Stomach (tissue), 4 donors: ENCODE data around the gene DOCK11.

Experiments
- EP300 ChIP-seq: sonication (generic); formaldehyde crosslinking; IDR thresholded peaks from one replicate; pipeline ENCODE4 v1.6.1; 2017; ENCODE audit warnings: antibody characterized with exemption
- POLR2A ChIP-seq, 4 donors: fragments of 450-650 bp; IDR thresholded peaks; one replicate each; pipeline ENCODE4 v1.6.1; 2016; ENCODE audit warnings: antibody characterized with exemption in 4 of 4, control low read depth in 2 of 4, mild to moderate bottlenecking in 1 of 4, moderate library complexity in 1 of 4
- POLR2AphosphoS5 ChIP-seq, 3 donors: sonication (generic); formaldehyde crosslinking; IDR thresholded peaks; one replicate each; pipeline ENCODE4 v1.6.1; 2016; ENCODE audit warnings: antibody characterized with exemption in 3 of 3
- TF ChIP-seq, protein P1 (sequence below), 7 experiments: fragments of 450-650 bp in 4 of 7; fragments of 200-600 bp in 3 of 7; sonication (generic) in 3 of 7; IDR thresholded peaks; one replicate each; pipeline ENCODE4 v1.5.1; 2016 to 2019; ENCODE audit warnings: antibody characterized with exemption in 7 of 7, control low read depth in 2 of 7, mild to moderate bottlenecking in 1 of 7

DNA sequence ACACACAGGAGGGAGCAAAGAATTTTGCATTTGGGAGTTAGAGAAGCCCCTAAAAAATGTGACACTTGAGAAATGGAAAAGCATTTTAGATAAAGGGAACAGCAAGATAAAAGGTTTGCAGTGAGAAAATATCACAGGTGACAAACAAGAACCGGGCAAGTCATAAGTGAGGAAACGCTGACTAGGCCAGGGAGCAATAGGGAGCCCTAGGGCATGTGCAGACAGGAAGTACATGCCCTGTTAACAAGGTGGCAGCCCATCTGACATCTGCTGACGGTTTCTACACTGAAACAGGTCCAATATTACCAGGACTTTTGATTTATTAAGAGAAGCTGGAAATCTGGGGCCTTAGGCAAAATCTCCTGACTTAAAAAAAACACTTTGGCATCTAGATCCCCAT is 227.8 kb downstream of the DOCK11 start:
- TF ChIP-seq POLR2A (IDR thresholded peaks at IDR 0.05) (no peak), EP300 (no peak), POLR2AphosphoS5 (IDR thresholded peaks at IDR 0.05) (no peak)
- TF ChIP-seq, protein P1, sequence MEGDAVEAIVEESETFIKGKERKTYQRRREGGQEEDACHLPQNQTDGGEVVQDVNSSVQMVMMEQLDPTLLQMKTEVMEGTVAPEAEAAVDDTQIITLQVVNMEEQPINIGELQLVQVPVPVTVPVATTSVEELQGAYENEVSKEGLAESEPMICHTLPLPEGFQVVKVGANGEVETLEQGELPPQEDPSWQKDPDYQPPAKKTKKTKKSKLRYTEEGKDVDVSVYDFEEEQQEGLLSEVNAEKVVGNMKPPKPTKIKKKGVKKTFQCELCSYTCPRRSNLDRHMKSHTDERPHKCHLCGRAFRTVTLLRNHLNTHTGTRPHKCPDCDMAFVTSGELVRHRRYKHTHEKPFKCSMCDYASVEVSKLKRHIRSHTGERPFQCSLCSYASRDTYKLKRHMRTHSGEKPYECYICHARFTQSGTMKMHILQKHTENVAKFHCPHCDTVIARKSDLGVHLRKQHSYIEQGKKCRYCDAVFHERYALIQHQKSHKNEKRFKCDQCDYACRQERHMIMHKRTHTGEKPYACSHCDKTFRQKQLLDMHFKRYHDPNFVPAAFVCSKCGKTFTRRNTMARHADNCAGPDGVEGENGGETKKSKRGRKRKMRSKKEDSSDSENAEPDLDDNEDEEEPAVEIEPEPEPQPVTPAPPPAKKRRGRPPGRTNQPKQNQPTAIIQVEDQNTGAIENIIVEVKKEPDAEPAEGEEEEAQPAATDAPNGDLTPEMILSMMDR (IDR thresholded peaks at IDR 0.05): no peak
